NCI-H2227 (cell line): ENCODE measurements around the gene GOLGA6C.
"Not testable (repeated sequence)": the region's sequence is repeated elsewhere in the genome, so short reads cannot be mapped to it uniquely, and the experiment has no call there.

Experiments used
- DNase-seq: peaks from one replicate; lab custom pipeline; 2025; ENCODE audit not compliant: unreplicated experiment; lab: John Stamatoyannopoulos, UW

Gene GOLGA6C

GRCh38 chr15:75258034-75258433 lies at the start of gene GOLGA6C:
Gene GOLGA6C (plus strand): TSS chr15:75258334. CDS start chr15:75258599, 265 bp downstream.
- DNase-seq, result not testable (repeated sequence)

GRCh38 chr15:75208501-75209288 lies 49.4 kb upstream of the GOLGA6C start:
- DNase-seq, result no peak

- no peak for DNase-seq
Measured at GRCh38 chr15:75209289-75209676, 48.9 kb upstream of the GOLGA6C start.

- DNase-seq, result no peak
Measured at GRCh38 chr15:75210811-75211230, 47.3 kb upstream of the GOLGA6C start.

GRCh38 chr15:75211436-75212199 lies 46.5 kb upstream of the GOLGA6C start:
- no peak for DNase-seq

GRCh38 chr15:75212200-75212858 lies 45.8 kb upstream of the GOLGA6C start:
- DNase-seq, result no peak

GRCh38 chr15:75213212-75213767 lies 44.8 kb upstream of the GOLGA6C start:
- DNase-seq, result no peak

GRCh38 chr15:75213768-75214221 lies 44.3 kb upstream of the GOLGA6C start:
- DNase-seq, result no peak

GRCh38 chr15:75214293-75215096 lies 43.6 kb upstream of the GOLGA6C start:
- DNase-seq, result no peak

- no peak for DNase-seq
Measured at GRCh38 chr15:75215107-75216004, 42.8 kb upstream of the GOLGA6C start.

GRCh38 chr15:75217012-75217411 lies 41.1 kb upstream of the GOLGA6C start:
- no peak for DNase-seq

GRCh38 chr15:75217574-75217973 lies 40.6 kb upstream of the GOLGA6C start:
- DNase-seq, result not testable (repeated sequence)

- DNase-seq, result not testable (repeated sequence)
Measured at GRCh38 chr15:75219507-75219929, 38.6 kb upstream of the GOLGA6C start.

GRCh38 chr15:75223688-75224087 lies 34.4 kb upstream of the GOLGA6C start:
- DNase-seq, result no peak

- DNase-seq, result no peak
Measured at GRCh38 chr15:75224281-75224680, 33.9 kb upstream of the GOLGA6C start.

GRCh38 chr15:75225102-75225836 lies 32.9 kb upstream of the GOLGA6C start:
- not testable (repeated sequence) for DNase-seq

GRCh38 chr15:75225951-75226732 lies 32.0 kb upstream of the GOLGA6C start:
- DNase-seq, result no peak

GRCh38 chr15:75227112-75227511 lies 31.0 kb upstream of the GOLGA6C start:
- not testable (repeated sequence) for DNase-seq
